T-helper 1 cell (primary cell): ENCODE results near the gene SCG5.

Source experiments
- DNase-seq, 5 donors: peaks; one replicate each; pipeline ENCODE4 v3.0.0-alpha.2; 2012 to 2020

The SCG5 gene

GRCh38 chr15:32659340-32660155, 18.0 kb downstream of the SCG5 start:
- no peak for DNase-seq

GRCh38 chr15:32663671-32664070, 22.2 kb downstream of the SCG5 start:
- no peak for DNase-seq

DNA sequence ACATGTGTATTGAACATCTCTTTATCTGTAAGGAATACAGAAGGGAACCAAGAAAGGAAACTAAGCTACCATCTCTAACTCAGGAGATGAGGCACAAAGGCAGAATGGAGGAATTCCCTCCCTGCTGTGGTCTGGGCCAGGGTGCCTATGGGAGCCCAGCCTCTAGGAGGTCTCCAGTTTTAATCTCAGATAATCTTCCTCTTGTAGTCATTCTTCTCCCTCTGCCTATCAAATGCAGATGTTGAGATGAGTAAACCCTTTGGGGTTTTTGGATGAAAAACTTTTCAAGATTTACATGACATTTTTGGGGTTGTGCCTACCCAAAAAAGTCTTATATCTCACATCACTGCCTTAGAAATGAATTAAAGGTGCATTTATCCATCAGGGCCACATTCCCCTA, 23.3 kb downstream of the SCG5 start:
- no peak for DNase-seq

DNA sequence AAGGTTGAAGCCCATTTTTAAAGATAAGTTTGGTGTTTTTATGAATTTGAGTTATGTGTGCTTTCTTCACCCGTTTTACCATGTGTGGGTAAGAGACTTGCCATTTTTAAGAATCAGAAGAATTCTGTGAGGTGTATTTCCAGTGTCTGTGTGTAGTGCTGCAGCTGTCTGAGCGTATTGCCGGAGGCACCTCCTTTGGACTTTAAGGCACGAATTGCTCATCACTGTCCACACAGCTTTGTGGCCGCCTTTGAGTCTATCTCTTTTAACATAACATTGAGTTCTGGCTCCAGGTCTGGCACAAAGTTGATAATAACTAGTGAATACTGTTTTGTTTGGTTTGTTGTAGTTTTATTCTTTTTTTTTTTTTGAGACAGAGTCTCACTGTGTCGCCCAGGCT, 25.8 kb downstream of the SCG5 start:
- DNase-seq: no peak

DNA sequence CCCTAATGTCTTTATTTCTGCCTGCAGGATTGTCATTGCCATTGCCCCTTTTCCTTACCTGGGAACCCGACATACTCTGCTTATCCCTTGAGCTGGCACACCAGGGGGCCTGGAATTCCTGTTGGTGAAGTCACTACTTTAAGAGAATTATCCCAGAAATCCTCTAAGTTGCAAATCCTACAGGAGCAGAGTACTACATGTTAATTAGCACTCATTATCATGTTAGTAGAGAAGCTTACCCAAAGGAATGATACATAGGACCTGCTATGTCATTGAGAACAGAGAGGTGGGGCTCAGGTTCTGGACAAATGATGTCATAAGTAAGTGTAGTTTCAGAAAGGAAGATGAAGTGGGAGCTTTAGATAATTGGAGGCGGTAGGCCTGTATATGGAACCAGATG, 27.4 kb downstream of the SCG5 start:
- no peak for DNase-seq

DNA sequence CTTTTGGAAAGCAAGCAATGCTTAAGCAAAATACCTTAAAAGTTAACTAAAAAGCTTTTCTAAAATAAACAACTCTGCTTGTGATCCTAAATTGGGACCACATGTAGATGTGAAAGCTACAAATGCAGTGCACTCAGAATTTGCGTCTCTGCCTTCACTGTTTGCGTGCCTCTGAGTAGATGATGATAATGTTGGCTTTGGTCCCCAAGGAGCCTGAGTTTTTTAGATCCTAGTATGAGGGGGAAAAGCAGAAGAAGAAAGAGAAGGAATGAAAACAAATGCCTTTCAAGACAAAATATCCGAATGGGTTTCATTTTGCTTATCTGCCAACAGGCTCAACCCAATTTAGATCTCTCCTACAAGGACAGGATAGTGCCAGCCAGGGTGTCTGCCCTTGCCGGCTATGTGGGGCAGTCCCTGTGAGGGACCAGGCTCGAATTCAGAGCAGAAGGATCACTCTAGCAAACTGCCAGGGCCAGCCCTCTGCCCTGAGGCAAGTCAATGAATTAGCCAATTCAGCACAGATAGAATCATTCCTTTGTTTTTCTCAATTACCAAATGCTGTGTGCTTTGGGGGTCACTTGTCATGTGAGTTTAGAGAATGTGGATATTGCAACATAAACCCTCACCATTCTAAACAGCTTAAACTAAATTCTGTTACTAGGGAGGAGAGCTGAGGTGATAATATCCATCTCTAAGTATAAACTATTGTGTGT, 28.5 kb downstream of the SCG5 start:
- no peak for DNase-seq

DNA sequence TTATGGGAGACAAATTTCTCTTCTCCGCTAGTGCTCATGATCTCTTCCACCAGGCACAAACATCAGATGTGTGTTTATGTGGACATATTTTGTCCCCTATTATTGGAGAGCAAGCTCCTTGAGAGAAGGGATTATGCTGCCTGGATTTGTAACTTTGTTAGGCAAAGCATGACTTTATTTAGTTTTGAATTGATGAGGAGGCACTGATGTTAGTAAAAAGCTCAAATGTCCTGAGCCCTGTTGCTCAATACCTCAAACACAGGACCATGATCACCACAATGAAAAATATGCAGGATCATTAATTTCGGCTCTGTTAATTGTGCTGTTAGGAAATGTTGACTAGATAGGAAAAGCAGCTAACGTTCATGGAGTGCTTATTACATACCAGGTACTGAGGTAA, 29.1 kb downstream of the SCG5 start:
- DNase-seq: no peak

DNA sequence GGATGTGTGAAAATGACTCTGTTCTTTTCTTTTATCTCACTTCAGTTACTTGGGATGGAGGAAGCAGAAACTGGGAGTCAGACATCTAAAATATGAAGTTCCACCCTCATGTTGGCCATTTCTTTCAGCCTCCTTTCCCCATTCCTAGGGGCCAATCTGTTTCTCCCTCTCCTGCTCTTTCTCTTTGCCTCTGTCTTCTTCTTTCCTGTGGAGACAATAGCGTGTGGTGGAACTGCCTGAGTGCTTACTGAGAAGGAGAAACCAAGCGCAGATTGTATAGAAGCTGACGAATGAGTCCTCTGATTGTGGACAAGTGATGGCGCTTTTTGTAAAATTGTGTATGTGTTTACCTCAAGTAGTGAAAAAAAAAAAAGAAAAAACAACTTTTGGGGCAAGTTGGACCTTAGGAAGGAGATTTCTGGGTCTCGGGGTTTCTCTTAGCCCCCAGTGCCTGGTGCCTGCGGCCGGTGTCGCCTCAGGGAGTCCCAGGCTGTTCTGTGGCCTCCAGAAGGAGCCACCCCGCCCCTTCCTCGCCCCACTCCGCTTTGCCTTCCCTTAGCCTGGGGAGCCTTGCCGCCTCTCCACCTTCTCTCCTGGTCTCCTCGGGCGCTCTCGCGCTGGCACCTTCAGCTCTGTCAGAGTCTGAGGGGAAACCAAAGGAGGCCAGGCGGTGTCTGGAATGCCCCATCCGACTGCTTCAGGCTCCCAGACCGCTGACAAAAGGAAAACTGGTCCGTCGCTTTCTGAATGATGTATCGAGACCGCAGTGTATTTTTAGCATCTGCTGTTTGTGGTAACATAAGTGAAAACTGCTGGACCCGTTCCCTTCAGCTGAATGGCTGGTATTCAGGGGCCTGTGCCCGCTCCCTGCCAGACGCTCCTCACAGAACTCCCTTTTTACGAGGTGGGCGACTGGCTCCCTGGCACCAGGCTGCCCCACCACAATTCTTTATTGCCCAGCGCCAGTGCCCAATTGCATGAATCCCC, 30.1 kb downstream of the SCG5 start:
- no peak for DNase-seq

GRCh38 chr15:32674681-32675080, 33.2 kb downstream of the SCG5 start:
- DNase-seq: no peak

DNA sequence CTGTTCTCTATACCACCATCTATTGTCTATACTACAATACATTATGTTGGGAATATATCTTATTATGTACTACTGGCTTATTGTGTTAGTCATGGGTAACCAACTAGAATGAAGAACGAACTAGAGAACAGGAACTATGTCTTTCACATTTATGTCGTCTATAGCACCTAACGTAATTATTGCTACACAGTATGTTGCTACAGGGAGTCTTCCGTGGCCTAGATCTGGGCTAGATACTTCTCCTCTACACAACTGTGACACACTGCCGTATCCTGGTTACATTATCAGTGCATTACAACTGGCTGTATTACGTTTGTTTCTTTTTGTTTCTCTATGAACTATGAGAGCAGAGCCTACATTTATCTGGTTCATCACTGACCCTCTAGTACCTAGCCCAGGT, 34.0 kb downstream of the SCG5 start:
- DNase-seq: no peak

DNA sequence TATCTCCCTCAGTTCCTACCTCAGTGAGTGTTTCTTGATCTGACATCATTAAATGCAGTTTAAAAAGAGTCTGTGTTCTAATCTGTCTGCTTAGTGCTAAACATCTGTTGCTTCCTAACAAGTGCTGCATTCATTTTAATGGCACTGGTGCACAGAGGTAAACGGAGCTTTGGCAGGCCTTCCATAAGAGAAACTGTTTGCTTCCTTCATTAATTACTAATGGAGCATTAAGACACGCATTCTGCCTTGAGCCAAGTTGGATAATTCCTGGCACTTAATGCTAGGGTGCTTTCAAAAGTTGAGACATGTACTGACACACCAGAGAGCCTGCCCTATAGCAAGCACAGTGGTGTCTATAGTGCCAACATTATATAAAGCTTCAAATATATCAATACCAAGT, 34.7 kb downstream of the SCG5 start:
- DNase-seq: no peak

GRCh38 chr15:32677238-32677750, 35.8 kb downstream of the SCG5 start:
- no peak for DNase-seq

DNA sequence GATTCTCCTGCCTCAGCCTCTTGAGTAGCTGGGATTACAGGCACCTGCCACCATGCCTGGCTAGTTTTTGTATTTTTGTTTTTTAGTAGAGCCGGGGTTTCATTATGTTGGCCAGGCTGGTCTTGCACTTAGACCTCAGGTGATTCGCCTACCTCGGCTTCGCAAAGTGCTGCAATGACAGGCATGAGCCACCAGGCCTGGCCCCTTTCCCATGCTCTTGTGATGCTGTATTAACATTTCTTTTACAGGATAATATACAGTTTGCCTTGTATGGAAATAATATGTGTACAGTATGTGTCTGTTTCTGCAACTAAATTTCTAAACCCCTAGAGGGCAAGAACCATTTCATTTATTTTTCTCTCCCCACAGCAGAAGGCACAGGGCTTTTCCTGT, 37.8 kb downstream of the SCG5 start:
- no peak for DNase-seq

DNA sequence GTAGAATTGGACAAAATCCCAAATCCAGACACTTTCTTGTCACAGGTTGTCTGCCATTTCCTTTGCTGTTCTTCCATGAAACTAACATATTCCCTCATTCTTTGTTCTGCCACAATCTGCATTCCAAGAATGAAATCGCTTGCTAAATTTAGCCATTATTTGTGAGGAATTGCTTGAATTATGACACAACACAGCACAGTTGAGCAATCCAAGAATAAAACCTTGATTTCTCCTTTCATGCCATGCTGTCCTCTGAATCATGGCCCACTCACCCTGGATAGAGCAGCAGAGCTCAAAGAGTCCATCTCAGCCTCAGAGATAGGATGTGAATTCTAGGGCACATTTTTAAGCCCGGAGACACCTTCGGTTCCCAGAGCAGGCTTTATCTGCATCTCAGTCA, 41.1 kb downstream of the SCG5 start:
- DNase-seq: no peak

- no peak for DNase-seq
Measured at GRCh38 chr15:32682977-32683630, 41.6 kb downstream of the SCG5 start.

DNA sequence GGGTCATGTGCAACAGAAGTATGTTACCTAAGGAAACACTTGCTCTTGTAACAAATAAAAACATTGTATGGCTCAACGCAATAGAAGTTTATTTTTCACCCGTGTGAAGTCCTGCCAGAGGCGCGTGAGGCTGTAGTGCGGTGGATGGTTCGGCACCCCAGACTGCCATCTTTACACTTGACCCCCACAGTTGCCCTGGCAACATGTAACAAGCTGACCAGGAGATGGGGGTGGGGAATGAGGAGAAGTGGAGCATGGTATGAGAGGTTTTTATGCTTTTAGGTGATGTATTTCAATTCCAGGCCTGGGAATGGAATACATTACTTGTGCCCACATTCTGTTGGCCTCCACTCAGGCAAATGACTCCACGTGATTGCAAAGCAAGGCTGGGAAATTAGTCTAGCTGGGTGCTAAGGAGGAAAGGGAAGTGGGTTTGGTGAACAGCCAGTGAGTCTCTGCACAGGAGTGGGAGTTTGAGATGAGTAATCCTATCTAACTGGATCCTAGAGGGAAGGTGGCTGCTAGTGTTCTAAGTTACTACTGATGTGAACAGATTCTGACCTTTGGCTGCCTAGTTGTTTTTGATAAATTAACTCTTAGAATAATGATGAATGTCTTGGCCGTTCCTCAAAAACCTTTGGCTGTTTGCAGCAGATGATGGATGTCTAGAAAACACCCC, 42.5 kb downstream of the SCG5 start:
- DNase-seq: peak in 1 of 5 donors; percentile 21

- no peak for DNase-seq
Measured at GRCh38 chr15:32685576-32685975, 44.1 kb downstream of the SCG5 start.

- no peak for DNase-seq
Measured at GRCh38 chr15:32687556-32687955, 46.0 kb downstream of the SCG5 start.

DNA sequence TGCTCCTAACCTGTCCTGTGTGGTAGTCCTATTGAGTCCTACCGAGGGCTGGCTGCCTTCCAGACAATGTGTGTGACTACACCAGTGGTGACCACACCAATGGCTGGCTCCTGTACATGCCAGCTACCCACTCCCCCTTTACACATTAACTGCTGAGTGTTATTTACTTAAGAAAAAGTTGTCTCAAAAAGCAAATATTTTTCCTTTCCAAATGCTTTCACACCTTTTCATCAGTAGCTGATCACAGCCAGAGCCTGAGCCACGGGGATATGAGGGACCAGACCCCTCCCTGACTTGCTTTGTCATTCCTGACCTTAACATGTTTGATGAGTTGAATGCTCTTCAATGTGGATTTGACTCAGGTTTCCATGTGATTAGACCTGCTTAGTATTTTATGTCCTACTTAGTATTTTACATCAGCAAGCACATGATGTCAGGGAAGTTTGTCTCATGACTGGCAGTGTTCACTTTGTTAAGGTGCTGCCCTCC, 46.7 kb downstream of the SCG5 start:
- DNase-seq: no peak

- DNase-seq: no peak
Measured at GRCh38 chr15:32690941-32691688, 49.6 kb downstream of the SCG5 start.

DNA sequence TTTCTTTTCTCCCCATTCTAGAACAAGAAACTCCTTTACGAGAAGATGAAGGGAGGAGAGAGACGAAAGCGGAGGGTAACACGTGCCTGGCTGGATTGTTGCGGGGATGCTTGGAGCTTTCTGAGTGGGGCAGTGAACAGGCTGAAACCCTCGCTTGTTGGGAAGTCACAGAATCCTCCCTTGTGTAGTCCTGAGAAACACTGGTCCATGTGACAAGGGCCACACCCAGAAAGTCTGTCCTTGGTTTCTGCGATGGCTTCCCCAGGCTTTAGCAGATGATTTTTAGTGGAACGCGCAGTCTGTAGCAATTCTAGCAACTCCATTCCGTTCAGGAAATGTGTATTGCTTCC, 50.2 kb downstream of the SCG5 start:
- DNase-seq: no peak
